Astrocyte (in vitro differentiated cells and primary cell): ENCODE measurements around the gene SPNS1. TPM values are rescaled to one million over a fixed set of nuclear protein-coding genes. Genes with fewer than 3 reads are reported as not detected.
"Not testable (repeated sequence)": the region's sequence is repeated elsewhere in the genome, so short reads cannot be mapped to it uniquely, and the experiment has no call there.

Experiments used
- DNase-seq: peaks from one replicate; pipeline ENCODE4 v3.0.0-alpha.2; 2010; ENCODE audit warnings: low read depth
- FAIRE-seq: peaks from 2 replicates; lab custom pipeline; 2011; peaks lifted over from hg19 to GRCh38; lab: Jason Lieb, UNC
- H2AFZ ChIP-seq: 2 replicates; pipeline ENCODE4 v1.6.0; 2012; ENCODE audit warnings: low read depth, low read length, inconsistent platforms
- H3K27ac ChIP-seq: 2 replicates; pipeline ENCODE4 v1.5.1; 2011; ENCODE audit warnings: low read depth, low read length, inconsistent platforms
- H3K27me3 ChIP-seq: 2 replicates; pipeline ENCODE4 v1.6.0; 2011; ENCODE audit warnings: low read length, inconsistent platforms; ENCODE audit not compliant: insufficient read depth
- H3K36me3 ChIP-seq: 2 replicates; pipeline ENCODE4 v1.5.1; 2011; ENCODE audit warnings: low read length, inconsistent platforms; ENCODE audit not compliant: insufficient read depth
- H3K4me1 ChIP-seq: 2 replicates; pipeline ENCODE4 v1.5.1; 2011; ENCODE audit warnings: low read length, inconsistent platforms; ENCODE audit not compliant: insufficient read depth
- H3K4me2 ChIP-seq: 2 replicates; pipeline ENCODE4 v1.6.0; 2012; ENCODE audit warnings: low read length, inconsistent platforms
- H3K4me3 ChIP-seq: 2 replicates; pipeline ENCODE4 v1.5.1; 2011; ENCODE audit warnings: low read depth, mild to moderate bottlenecking, low read length, inconsistent platforms; ENCODE audit not compliant: insufficient read depth
- H3K79me2 ChIP-seq: 2 replicates; pipeline ENCODE4 v1.6.0; 2012; ENCODE audit warnings: mild to moderate bottlenecking, low read length, inconsistent platforms; ENCODE audit not compliant: insufficient read depth
- H3K9ac ChIP-seq: 2 replicates; pipeline ENCODE4 v1.6.0; 2012; ENCODE audit warnings: mild to moderate bottlenecking, low read length, inconsistent platforms
- H3K9me3 ChIP-seq: 2 replicates; pipeline ENCODE4 v1.5.1; 2012; ENCODE audit warnings: low read depth, mild to moderate bottlenecking, low read length, inconsistent platforms; ENCODE audit not compliant: insufficient read depth
- H4K20me1 ChIP-seq: 2 replicates; pipeline ENCODE4 v1.6.0; 2012; ENCODE audit warnings: low read length, inconsistent platforms; ENCODE audit not compliant: insufficient read depth
- H3K27ac Mint-ChIP-seq: one replicate; pipeline ENCODE4 v1.8.0; 2021; ENCODE audit warnings: mild to moderate bottlenecking, mixed read lengths; ENCODE audit not compliant: unreplicated experiment
- H3K27me3 Mint-ChIP-seq: one replicate; pipeline ENCODE4 v1.8.0; 2021; ENCODE audit warnings: low read depth, mixed read lengths; ENCODE audit not compliant: unreplicated experiment
- H3K36me3 Mint-ChIP-seq: one replicate; pipeline ENCODE4 v1.8.0; 2021; ENCODE audit warnings: low read depth, mixed read lengths; ENCODE audit not compliant: unreplicated experiment
- H3K4me1 Mint-ChIP-seq: one replicate; pipeline ENCODE4 v1.8.0; 2021; ENCODE audit warnings: low read depth, mixed read lengths; ENCODE audit not compliant: unreplicated experiment
- H3K4me3 Mint-ChIP-seq: one replicate; pipeline ENCODE4 v1.8.0; 2021; ENCODE audit warnings: mild to moderate bottlenecking, moderate library complexity, mixed read lengths; ENCODE audit not compliant: unreplicated experiment
- H3K9me3 Mint-ChIP-seq: one replicate; pipeline ENCODE4 v1.8.0; 2021; ENCODE audit warnings: mild to moderate bottlenecking, mixed read lengths; ENCODE audit not compliant: unreplicated experiment
- CTCF ChIP-seq: IDR thresholded peaks from 2 replicates; pipeline ENCODE4 v1.5.1; 2011; ENCODE audit warnings: low read depth, mild to moderate bottlenecking, inconsistent platforms, low read length, moderate library complexity; ENCODE audit not compliant: insufficient read depth
- EZH2 ChIP-seq: IDR thresholded peaks from 2 replicates; pipeline ENCODE4 v1.6.1; 2012; ENCODE audit warnings: mild to moderate bottlenecking, low read length, inconsistent platforms; ENCODE audit not compliant: insufficient read depth
- total RNA-seq: library from RNA; stranded (reverse); gene quantifications from 2 replicates; pipeline ENCODE4 v1.2.1, GENCODE V29; 2021

The SPNS1 gene
- total RNA-seq, 1 donor from 2014 or later: 57.8 TPM

DNA sequence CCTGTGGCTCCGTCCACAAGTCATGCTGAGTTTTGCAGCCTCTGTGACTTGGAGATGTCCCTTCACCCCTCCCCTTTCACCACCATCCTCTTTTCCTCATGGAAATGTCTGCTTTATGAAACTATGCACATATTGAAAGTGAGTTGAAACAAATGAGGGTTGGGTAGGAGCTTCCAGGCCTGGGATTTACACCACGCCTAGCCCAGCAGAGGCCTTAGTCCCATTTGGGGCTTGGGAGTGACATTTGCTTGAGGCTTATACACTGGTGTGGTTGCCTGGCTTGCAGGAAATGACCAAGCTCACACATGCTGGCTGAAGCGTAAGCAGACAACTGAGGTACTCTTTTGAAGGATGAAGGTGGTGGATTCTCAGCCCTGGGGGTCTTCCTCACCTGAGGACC, 10.5 kb upstream of the SPNS1 start:
- Histone ChIP-seq H3K79me2 (no peaks in the 10 kb centered on the region), H3K36me3 (peaks cover 25% of the 10 kb centered on the region), H3K4me3 (no peak overlapping the region), H4K20me1 (no peaks in the 10 kb centered on the region), H2AFZ (no peak overlapping the region), H3K9ac (no peak overlapping the region), H3K27me3 (no peaks in the 10 kb centered on the region), H3K9me3 (no peaks in the 10 kb centered on the region), H3K27ac (no peak overlapping the region), H3K4me1 (no peaks in the 10 kb centered on the region), H3K4me2 (no peak overlapping the region)
- no peak for FAIRE-seq
- H3K4me3 Mint-ChIP-seq: no peak overlapping the region
- H3K36me3 Mint-ChIP-seq: peaks cover 15% of the 10 kb centered on the region
- H3K4me1 Mint-ChIP-seq: no peaks in the 10 kb centered on the region
- DNase-seq: no peak
- no peak overlapping the region for H3K27ac Mint-ChIP-seq
- H3K27me3 Mint-ChIP-seq: no peaks in the 10 kb centered on the region
- no peaks in the 10 kb centered on the region for H3K9me3 Mint-ChIP-seq
- TF ChIP-seq EZH2: no peak
- TF ChIP-seq CTCF: no peak

GRCh38 chr16:28964496-28964895, 10.1 kb upstream of the SPNS1 start:
- Histone ChIP-seq H4K20me1 (no peaks in the 10 kb centered on the region), H3K27me3 (no peaks in the 10 kb centered on the region), H3K27ac (no peak overlapping the region), H3K36me3 (peaks cover 25% of the 10 kb centered on the region), H3K79me2 (no peaks in the 10 kb centered on the region), H3K4me1 (no peaks in the 10 kb centered on the region), H2AFZ (no peak overlapping the region), H3K4me2 (no peak overlapping the region), H3K4me3 (no peak overlapping the region), H3K9me3 (no peaks in the 10 kb centered on the region), H3K9ac (no peak overlapping the region)
- Mint-ChIP-seq H3K9me3 (no peaks in the 10 kb centered on the region), H3K4me3 (no peak overlapping the region), H3K27ac (no peak overlapping the region), H3K27me3 (no peaks in the 10 kb centered on the region), H3K4me1 (no peaks in the 10 kb centered on the region), H3K36me3 (peaks cover 15% of the 10 kb centered on the region)
- DNase-seq (no peak), FAIRE-seq (no peak)
- TF ChIP-seq CTCF (no peak), EZH2 (no peak)

DNA sequence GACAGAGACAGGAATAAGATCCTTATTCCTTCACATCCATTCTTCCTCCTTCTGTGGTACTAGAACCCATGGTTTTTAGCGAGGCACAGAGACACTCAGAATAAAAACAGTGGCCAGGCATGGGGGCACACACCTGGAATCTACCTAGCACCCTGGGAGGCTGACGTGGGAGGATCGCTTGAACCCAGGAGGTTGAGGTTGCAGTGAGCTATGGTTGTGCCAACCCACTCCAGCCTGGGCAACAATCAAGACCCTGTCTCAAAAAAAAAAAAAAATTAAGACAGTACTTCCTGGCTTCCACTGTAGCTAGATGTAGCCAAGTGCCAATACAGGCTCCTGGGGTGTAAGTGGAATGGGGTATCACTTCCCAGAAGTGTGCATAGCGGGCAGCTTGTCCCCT, 7.4 kb upstream of the SPNS1 start:
- TF ChIP-seq CTCF (no peak), EZH2 (no peak)
- Mint-ChIP-seq H3K4me3 (no peak overlapping the region), H3K36me3 (peaks cover 15% of the 10 kb centered on the region), H3K9me3 (no peaks in the 10 kb centered on the region), H3K27me3 (no peaks in the 10 kb centered on the region), H3K27ac (no peak overlapping the region), H3K4me1 (no peaks in the 10 kb centered on the region)
- Histone ChIP-seq H2AFZ (no peak overlapping the region), H3K9me3 (no peaks in the 10 kb centered on the region), H3K4me2 (no peak overlapping the region), H3K27ac (no peak overlapping the region), H3K4me1 (no peaks in the 10 kb centered on the region), H3K36me3 (peaks cover 14% of the 10 kb centered on the region), H3K27me3 (no peaks in the 10 kb centered on the region), H3K4me3 (no peak overlapping the region), H3K79me2 (no peaks in the 10 kb centered on the region), H4K20me1 (no peaks in the 10 kb centered on the region), H3K9ac (no peak overlapping the region)
- DNase-seq: no peak
- FAIRE-seq: no peak

- H3K27ac Mint-ChIP-seq, DNase-seq, H3K36me3 ChIP-seq, H3K36me3 Mint-ChIP-seq, H3K9me3 ChIP-seq, H3K27me3 ChIP-seq, H2AFZ ChIP-seq, H3K4me1 Mint-ChIP-seq, H3K4me3 ChIP-seq, H3K79me2 ChIP-seq, H3K9me3 Mint-ChIP-seq, H3K27ac ChIP-seq, FAIRE-seq, H3K27me3 Mint-ChIP-seq, H3K4me1 ChIP-seq, H3K4me3 Mint-ChIP-seq, H3K4me2 ChIP-seq, H4K20me1 ChIP-seq, H3K9ac ChIP-seq: not testable (repeated sequence)
Observed at GRCh38 chr16:28969696-28970095, 4.9 kb upstream of the SPNS1 start.
